Testis (tissue), 3 donors: ENCODE results near the gene MRM1. TPM values are rescaled to one million over a fixed set of nuclear protein-coding genes. Genes with fewer than 3 reads are reported as not detected.

Experiments used
- DNase-seq: peaks from one replicate; pipeline ENCODE4 v3.0.0-alpha.2; 2019
- H3K27ac ChIP-seq, 2 donors: fragments of 200-600 bp; sonication (generic); one replicate each; pipeline ENCODE4 v1.5.1; 2019
- H3K27me3 ChIP-seq: fragments of 200-600 bp; sonication (generic); one replicate; pipeline ENCODE4 v1.5.1; 2019
- H3K36me3 ChIP-seq: fragments of 200-600 bp; sonication (generic); one replicate; pipeline ENCODE4 v1.5.1; 2017; ENCODE audit warnings: low read depth; ENCODE audit errors: missing control alignments
- H3K4me1 ChIP-seq: fragments of 200-600 bp; sonication (generic); one replicate; pipeline ENCODE4 v1.5.1; 2019
- H3K4me3 ChIP-seq, 2 donors: fragments of 200-600 bp; sonication (generic); one replicate each; pipeline ENCODE4 v1.5.1; 2017 to 2019
- H3K9me3 ChIP-seq: fragments of 200-600 bp; sonication (generic); one replicate; pipeline ENCODE4 v1.5.1; 2017
- CTCF ChIP-seq, 3 experiments: fragments of 450-650 bp in 2 of 3; fragments of 200-600 bp in 1 of 3; sonication (generic) in 1 of 3; IDR thresholded peaks; one replicate each; pipeline ENCODE4 v1.5.1; 2016 to 2019; ENCODE audit warnings: antibody characterized with exemption in 3 of 3, mild to moderate bottlenecking in 2 of 3, moderate library complexity in 1 of 3
- POLR2A ChIP-seq: fragments of 450-650 bp; IDR thresholded peaks from one replicate; pipeline ENCODE4 v1.6.1; 2017; ENCODE audit warnings: antibody characterized with exemption, mild to moderate bottlenecking, moderate library complexity
- WGBS, 2 donors: methylation state at CpG; one replicate each; pipeline ENCODE4 v1.1.5; 2018; 5-methylcytosine and 5-hydroxymethylcytosine counted together
- intact Hi-C: fragments of 100-400 bp; cut with DNase I; formaldehyde crosslinking; loops from one replicate; pipeline ENCODE4 v1.15.1; 2023; ENCODE audit warnings: low total_unique reads
- polyA plus RNA-seq: library from polyadenylated mRNA; stranded (reverse); fragments of 350-450 nt; fragmentation: Illumina TruSeq; extraction: RNeasy Lipid Tissue Mini Kit (QIAGEN cat#74804); gene quantifications from one replicate; pipeline ENCODE4 v1.2.3, GENCODE V29; 2014; ENCODE audit warnings: low read depth, low replicate concordance; ENCODE audit not compliant: insufficient read depth
- total RNA-seq, 2 donors: library from RNA; depleted of rRNA; stranded (reverse); fragments of >200 nt; gene quantifications; one replicate each; pipeline ENCODE4 v1.2.3, GENCODE V29; 2016

MRM1 gene
- total and polyA plus RNA-seq, 3 donors from 2014 or later = 4.4 to 8.1 (median 7.6) TPM

GRCh38 chr17:36647636-36648035, 46.3 kb downstream of the MRM1 start:
- H3K27ac ChIP-seq = no peak overlapping the region
- H3K4me3 ChIP-seq = no peak overlapping the region
- no peaks in the 10 kb centered on the region for H3K4me1 ChIP-seq
- no peaks in the 10 kb centered on the region for H3K27me3 ChIP-seq
- no peak for DNase-seq
- TF ChIP-seq POLR2A = no peak
- TF ChIP-seq CTCF (IDR thresholded peaks at IDR 0.05) = no peak
- intact Hi-C loops = no loop called here
- whole genome bisulfite sequencing, 2 donors = 53 to 56% methylated on average over 3 to 4 of the region's 4 CpGs
- no peaks in the 10 kb centered on the region for H3K36me3 ChIP-seq
- H3K9me3 ChIP-seq = no peaks in the 10 kb centered on the region

GRCh38 chr17:36650096-36650775, 48.9 kb downstream of the MRM1 start:
- H3K36me3 ChIP-seq = no peaks in the 10 kb centered on the region
- intact Hi-C loops = no loop called here
- H3K27ac ChIP-seq = no peak overlapping the region
- DNase-seq = no peak
- TF ChIP-seq CTCF (IDR thresholded peaks at IDR 0.05) (no peak), POLR2A (no peak)
- no peaks in the 10 kb centered on the region for H3K9me3 ChIP-seq
- H3K4me1 ChIP-seq = no peaks in the 10 kb centered on the region
- H3K27me3 ChIP-seq = no peaks in the 10 kb centered on the region
- H3K4me3 ChIP-seq = no peak overlapping the region
- WGBS, 2 donors = 61% methylated on average over 9 of the region's 9 CpGs

- no peak overlapping the region for H3K27ac ChIP-seq
- intact Hi-C loops = no loop called here
- no peak for TF ChIP-seq POLR2A
- TF ChIP-seq CTCF (IDR thresholded peaks at IDR 0.05) = no peak
Observed at GRCh38 chr17:36653374-36653773, 52.0 kb downstream of the MRM1 start.

GRCh38 chr17:36653856-36654255, 52.5 kb downstream of the MRM1 start:
- 46 to 56% methylated on average over 12 to 13 of the region's 13 CpGs for WGBS, 2 donors
- intact Hi-C loops = no loop called here
- Histone ChIP-seq H3K36me3 (no peaks in the 10 kb centered on the region), H3K4me3 (no peak overlapping the region), H3K27me3 (no peaks in the 10 kb centered on the region), H3K4me1 (no peaks in the 10 kb centered on the region), H3K27ac (no peak overlapping the region), H3K9me3 (no peaks in the 10 kb centered on the region)
- DNase-seq = no peak
- TF ChIP-seq CTCF (IDR thresholded peaks at IDR 0.05) (no peak), POLR2A (no peak)

More at GRCh38 chr17:36653374-36653773, 52.0 kb downstream of the MRM1 start:
- Histone ChIP-seq H3K4me1 (no peaks in the 10 kb centered on the region), H3K27me3 (no peaks in the 10 kb centered on the region), H3K4me3 (no peak overlapping the region), H3K9me3 (no peaks in the 10 kb centered on the region), H3K36me3 (no peaks in the 10 kb centered on the region)
- no peak for DNase-seq
- 80 to 93% methylated on average over 3 of the region's 3 CpGs for WGBS, 2 donors

GRCh38 chr17:36655726-36656125, 54.3 kb downstream of the MRM1 start:
- Histone ChIP-seq H3K36me3 (no peaks in the 10 kb centered on the region), H3K4me3 (no peak overlapping the region), H3K4me1 (no peaks in the 10 kb centered on the region), H3K9me3 (no peaks in the 10 kb centered on the region), H3K27ac (no peak overlapping the region), H3K27me3 (no peaks in the 10 kb centered on the region)
- DNase-seq = no peak
- 88 to 89% methylated on average over 7 of the region's 7 CpGs for WGBS, 2 donors
- TF ChIP-seq CTCF (IDR thresholded peaks at IDR 0.05) (no peak), POLR2A (no peak)
- intact Hi-C loops = no loop called here
